Neural progenitor cell (in vitro differentiated cells): Measurements from ENCODE around the gene PLCB1.

Source experiments
- EZH2 ChIP-seq: fragments of 200-600 bp; sonication (generic); IDR thresholded peaks from 2 replicates; pipeline ENCODE4 v1.6.1; 2017; ENCODE audit warnings: antibody characterized with exemption, mild to moderate bottlenecking, moderate library complexity
- TF ChIP-seq, protein P1 (sequence below): fragments of 200-600 bp; sonication (generic); IDR thresholded peaks from 2 replicates; pipeline ENCODE4 v1.5.1; 2017; ENCODE audit warnings: antibody characterized with exemption, mild to moderate bottlenecking

DNA sequence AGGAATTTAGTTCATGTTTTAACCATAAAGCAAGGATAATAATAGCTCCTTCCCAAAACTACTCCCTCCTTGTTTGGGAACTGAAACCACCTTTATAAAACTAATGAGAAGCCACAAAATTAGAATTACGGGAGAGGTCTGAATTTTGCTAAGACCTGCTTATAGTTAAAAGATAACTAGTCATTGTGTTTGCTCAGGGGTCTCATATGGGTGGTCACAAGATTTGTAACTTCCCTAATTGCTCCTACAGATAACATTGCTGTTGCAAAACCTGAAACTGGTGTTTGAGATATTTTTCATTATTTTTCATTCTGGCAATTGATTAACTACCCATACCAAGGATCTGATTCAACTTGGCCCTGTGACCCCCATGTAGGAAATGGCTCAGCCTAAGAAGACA lies 782.4 kb downstream of the PLCB1 start:
- TF ChIP-seq, protein P1, sequence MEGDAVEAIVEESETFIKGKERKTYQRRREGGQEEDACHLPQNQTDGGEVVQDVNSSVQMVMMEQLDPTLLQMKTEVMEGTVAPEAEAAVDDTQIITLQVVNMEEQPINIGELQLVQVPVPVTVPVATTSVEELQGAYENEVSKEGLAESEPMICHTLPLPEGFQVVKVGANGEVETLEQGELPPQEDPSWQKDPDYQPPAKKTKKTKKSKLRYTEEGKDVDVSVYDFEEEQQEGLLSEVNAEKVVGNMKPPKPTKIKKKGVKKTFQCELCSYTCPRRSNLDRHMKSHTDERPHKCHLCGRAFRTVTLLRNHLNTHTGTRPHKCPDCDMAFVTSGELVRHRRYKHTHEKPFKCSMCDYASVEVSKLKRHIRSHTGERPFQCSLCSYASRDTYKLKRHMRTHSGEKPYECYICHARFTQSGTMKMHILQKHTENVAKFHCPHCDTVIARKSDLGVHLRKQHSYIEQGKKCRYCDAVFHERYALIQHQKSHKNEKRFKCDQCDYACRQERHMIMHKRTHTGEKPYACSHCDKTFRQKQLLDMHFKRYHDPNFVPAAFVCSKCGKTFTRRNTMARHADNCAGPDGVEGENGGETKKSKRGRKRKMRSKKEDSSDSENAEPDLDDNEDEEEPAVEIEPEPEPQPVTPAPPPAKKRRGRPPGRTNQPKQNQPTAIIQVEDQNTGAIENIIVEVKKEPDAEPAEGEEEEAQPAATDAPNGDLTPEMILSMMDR = no peak
- no peak for TF ChIP-seq EZH2
